ENCODE data around the gene RNF40. TPM values are rescaled to one million over a fixed set of nuclear protein-coding genes. Genes with fewer than 3 reads are reported as not detected.

RNF40 gene
- total RNA-seq, result 42.6 and 67.0 TPM in 2 replicates

GRCh38 chr16:30761928-30762902 is at the start of gene RNF40, which contains the start of gene CFAP119:
RNF40 (plus strand) TSS chr16:30762322; CDS start chr16:30762546, 224 bp downstream.
CFAP119 (minus strand) TSS chr16:30762062; CDS start chr16:30761748, 314 bp downstream.

GRCh38 chr16:30747799-30748633 is 14.1 kb upstream of the RNF40 start, which contains the start of gene PHKG2:
PHKG2 (plus strand) TSS chr16:30748425; CDS start chr16:30748821, 396 bp downstream.

GRCh38 chr16:30786936-30787612 is 25.0 kb downstream of the RNF40 start, which contains the start of gene ZNF629:
ZNF629 (minus strand) TSS chr16:30787205; CDS start chr16:30784482, 2,723 bp downstream.

Other genes with a start within 250 kb of the RNF40 start
- 34.9 and 44.1 TPM in 2 replicates for gene ZNF768, start 235.8 kb upstream of the RNF40 start, total RNA-seq
- gene ZNF747, start 227.5 kb upstream of the RNF40 start, total RNA-seq, result 5.7 and 7.0 TPM in 2 replicates
- 2.7 and 4.8 TPM in 2 replicates for gene ZNF764, start 203.9 kb upstream of the RNF40 start, total RNA-seq
- 7.9 and 9.8 TPM in 2 replicates for gene ZNF688, start 190.6 kb upstream of the RNF40 start, total RNA-seq
- 1.7 and 2.3 TPM in 2 replicates for gene ZNF785, start 176.6 kb upstream of the RNF40 start, total RNA-seq
- 4.9 and 5.8 TPM in 2 replicates for gene ZNF689, start 151.9 kb upstream of the RNF40 start, total RNA-seq
- 15.0 and 18.1 TPM in 2 replicates for gene PRR14, start 111.4 kb upstream of the RNF40 start, total RNA-seq
- 16.9 and 21.7 TPM in 2 replicates for gene FBRS, start 103.9 kb upstream of the RNF40 start, total RNA-seq
- gene SRCAP, start 63.2 kb upstream of the RNF40 start, total RNA-seq, result 3.2 and 6.5 TPM in 2 replicates
- gene PHKG2, start 13.9 kb upstream of the RNF40 start, total RNA-seq, result 14.2 and 27.1 TPM in 2 replicates
- 1.3 and 7.1 TPM in 2 replicates for gene CFAP119, start 260 bp upstream of the RNF40 start, total RNA-seq
- 9.9 and 11.0 TPM in 2 replicates for gene ZNF629, start 24.9 kb downstream of the RNF40 start, total RNA-seq
- 57.1 and 73.8 TPM in 2 replicates for gene BCL7C, start 131.8 kb downstream of the RNF40 start, total RNA-seq
- 0.57 and 4.2 TPM in 2 replicates for gene CTF1, start 134.3 kb downstream of the RNF40 start, total RNA-seq
- gene FBXL19, start 161.2 kb downstream of the RNF40 start, total RNA-seq, result 29.6 and 33.9 TPM in 2 replicates
- 13.6 and 34.4 TPM in 2 replicates for gene ORAI3, start 186.7 kb downstream of the RNF40 start, total RNA-seq
- 2.6 and 3.5 TPM in 2 replicates for gene SETD1A, start 195.4 kb downstream of the RNF40 start, total RNA-seq
- gene HSD3B7, start 222.9 kb downstream of the RNF40 start, total RNA-seq, result 7.9 and 10.3 TPM in 2 replicates
- 0.08 and 0.34 TPM in 2 replicates for gene STX1B, start 248.3 kb downstream of the RNF40 start, total RNA-seq

Measured in hair follicular keratinocyte (primary cell).